Measurements from ENCODE around the gene EFEMP2. TPM values are rescaled to one million over a fixed set of nuclear protein-coding genes. Genes with fewer than 3 reads are reported as not detected.

EFEMP2 gene
- total RNA-seq, 1 donor from 2014 or later = 95.2 TPM

GRCh38 chr11:65870706-65871681 lies 1.6 kb downstream of the EFEMP2 start:
- ATAC-seq (no peak), DNase-seq (peak; percentile 71)
- intact Hi-C loops (cut with micrococcal nuclease) = no loop called here

- intact Hi-C loops (cut with micrococcal nuclease) = no loop called here
Measured at GRCh38 chr11:65870307-65870658, 2.3 kb downstream of the EFEMP2 start.

GRCh38 chr11:65869643-65870306 lies 2.8 kb downstream of the EFEMP2 start:
- ATAC-seq (no peak), DNase-seq (peak; percentile 34)
- intact Hi-C loops (cut with micrococcal nuclease) = no loop called here

More at GRCh38 chr11:65870307-65870658, 2.3 kb downstream of the EFEMP2 start:
- ATAC-seq (no peak), DNase-seq (peak; percentile 29)

GRCh38 chr11:65868907-65869306 lies 3.7 kb downstream of the EFEMP2 start:
- ATAC-seq = no peak
- intact Hi-C loops (cut with micrococcal nuclease) = no loop called here
- DNase-seq = peak; percentile 6

- DNase-seq (peak; percentile 33), ATAC-seq (no peak)
- intact Hi-C loops (cut with micrococcal nuclease) = no loop called here
Measured at GRCh38 chr11:65868076-65868667, 4.4 kb downstream of the EFEMP2 start.

GRCh38 chr11:65867284-65868071 lies 5.1 kb downstream of the EFEMP2 start:
- peak; percentile 46 for DNase-seq
- intact Hi-C loops (cut with micrococcal nuclease) = no loop called here
- ATAC-seq = no peak

- intact Hi-C loops (cut with micrococcal nuclease) = no loop called here
- DNase-seq = peak; percentile 33
- no peak for ATAC-seq
Measured at GRCh38 chr11:65866509-65867283, 5.9 kb downstream of the EFEMP2 start.

- intact Hi-C loops (cut with micrococcal nuclease) = no loop called here
- DNase-seq (peak; percentile 24), ATAC-seq (no peak)
Measured at GRCh38 chr11:65865550-65866172, 6.9 kb downstream of the EFEMP2 start.

GRCh38 chr11:65864706-65865471 lies 7.7 kb downstream of the EFEMP2 start:
- intact Hi-C loops (cut with micrococcal nuclease) = no loop called here
- ATAC-seq (no peak), DNase-seq (peak; percentile 24)

- intact Hi-C loops (cut with micrococcal nuclease) = no loop called here
- no peak for ATAC-seq
Measured at GRCh38 chr11:65863889-65864705, 8.5 kb downstream of the EFEMP2 start.

GRCh38 chr11:65862941-65863888 lies 9.4 kb downstream of the EFEMP2 start:
- intact Hi-C loops (cut with micrococcal nuclease) = no loop called here
- peak; percentile 44 for DNase-seq
- no peak for ATAC-seq

More at GRCh38 chr11:65863889-65864705, 8.5 kb downstream of the EFEMP2 start:
- DNase-seq = peak; percentile 21

GRCh38 chr11:65862191-65862735 lies 10.3 kb downstream of the EFEMP2 start:
- intact Hi-C loops (cut with micrococcal nuclease) = no loop called here
- ATAC-seq (no peak), DNase-seq (peak; percentile 29)

GRCh38 chr11:65861533-65862183 lies 10.9 kb downstream of the EFEMP2 start:
- ATAC-seq (no peak), DNase-seq (no peak)
- intact Hi-C loops (cut with micrococcal nuclease) = no loop called here

GRCh38 chr11:65861165-65861505 lies 11.5 kb downstream of the EFEMP2 start:
- ATAC-seq = no peak
- intact Hi-C loops (cut with micrococcal nuclease) = no loop called here
- DNase-seq = peak; percentile 41

All from left ventricle myocardium superior (tissue), 1 donor.